NT2/D1 (cell line): ENCODE results near the gene HSF4.

Source experiments
- DNase-seq: peaks from one replicate; pipeline ENCODE4 v3.0.0-alpha.2; 2011; ENCODE audit warnings: low read depth, low spot score
- H3K27me3 ChIP-seq: 2 replicates; pipeline ENCODE4 v1.6.0; 2011; ENCODE audit warnings: mild to moderate bottlenecking; ENCODE audit not compliant: insufficient read length, insufficient read depth
- H3K36me3 ChIP-seq: 2 replicates; pipeline ENCODE4 v1.6.1; 2011; ENCODE audit warnings: mild to moderate bottlenecking, low read length, mixed read lengths; ENCODE audit not compliant: insufficient read depth, insufficient read length
- H3K4me1 ChIP-seq: 2 replicates; pipeline ENCODE4 v1.5.1; 2011; ENCODE audit not compliant: insufficient read depth, insufficient read length
- H3K4me3 ChIP-seq: 2 replicates; pipeline ENCODE4 v1.5.1; 2011; ENCODE audit warnings: low read depth; ENCODE audit not compliant: insufficient read length
- H3K9ac ChIP-seq: 2 replicates; pipeline ENCODE4 v1.6.0; 2011; ENCODE audit warnings: low read depth; ENCODE audit not compliant: insufficient read length
- H3K9me3 ChIP-seq: 2 replicates; pipeline ENCODE4 v1.5.1; 2011; ENCODE audit warnings: mild to moderate bottlenecking, low read length; ENCODE audit not compliant: insufficient read depth
- SUZ12 ChIP-seq: IDR thresholded peaks from 2 replicates; pipeline ENCODE4 v1.6.1; 2011; ENCODE audit not compliant: insufficient read length, insufficient read depth; ENCODE audit errors: extremely low read depth
- YY1 ChIP-seq: IDR thresholded peaks from 2 replicates; pipeline ENCODE4 v1.6.1; 2011; ENCODE audit not compliant: insufficient read length, insufficient read depth
- ZNF274 ChIP-seq: IDR thresholded peaks from 2 replicates; pipeline ENCODE4 v1.6.1; 2011; ENCODE audit warnings: mild to moderate bottlenecking, low read depth, low read length

Gene HSF4

DNA sequence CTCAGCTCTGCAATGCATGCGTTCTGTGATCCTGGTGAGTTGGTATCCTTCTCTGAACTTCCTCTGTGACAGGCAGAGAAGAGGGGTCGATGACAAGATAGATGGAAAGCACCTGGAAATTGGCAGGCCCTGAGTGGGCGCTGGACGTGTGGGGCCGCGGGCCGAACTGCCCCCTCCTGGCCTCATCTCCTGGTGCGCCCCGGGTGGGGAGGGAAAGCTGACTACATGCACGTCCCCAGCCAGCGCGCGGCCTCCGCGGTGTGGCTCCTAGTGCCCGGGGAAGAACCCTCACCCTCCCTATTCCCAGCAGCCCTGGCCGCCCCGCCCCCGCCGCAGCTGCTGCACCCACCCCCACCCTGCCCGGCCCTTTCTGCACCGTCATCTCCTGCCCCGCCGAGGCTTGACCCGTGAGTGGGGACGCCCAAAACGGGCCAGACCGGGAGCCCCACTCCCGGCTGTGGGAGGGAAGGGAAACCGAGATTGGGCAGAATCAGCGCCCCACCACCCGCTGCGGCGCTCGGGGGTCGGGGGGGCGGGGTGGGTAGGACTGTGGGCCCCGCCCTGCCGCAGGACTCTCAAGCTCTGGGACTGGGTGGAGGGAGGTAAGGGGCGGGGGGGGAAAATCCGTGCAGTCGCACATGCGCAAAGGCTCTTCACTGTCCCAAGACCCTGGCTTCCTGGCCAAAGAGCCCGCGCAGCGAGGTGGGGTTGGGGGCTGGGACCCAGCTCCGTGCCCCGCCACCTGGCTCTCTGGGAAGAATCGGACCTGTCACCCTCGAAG is 5.8 kb downstream of the HSF4 start, which contains the start of gene NOL3:
NOL3 (plus strand) TSS at position 371 of the 781 bp plus-strand sequence.
- H3K9me3 ChIP-seq: no peaks in the 10 kb centered on the region
- no peak for DNase-seq
- H3K4me1 ChIP-seq: peaks cover 13% of the 10 kb centered on the region
- no peak for TF ChIP-seq SUZ12
- no peak for TF ChIP-seq YY1
- TF ChIP-seq ZNF274: no peak
- peaks cover 81% of the 10 kb centered on the region for H3K27me3 ChIP-seq
- peak within 1 kb of the TSS; percentile 75 for H3K4me3 ChIP-seq
- peaks cover 3% of the 10 kb centered on the region for H3K36me3 ChIP-seq
- H3K9ac ChIP-seq: peak within 1 kb of the TSS; percentile 79

DNA sequence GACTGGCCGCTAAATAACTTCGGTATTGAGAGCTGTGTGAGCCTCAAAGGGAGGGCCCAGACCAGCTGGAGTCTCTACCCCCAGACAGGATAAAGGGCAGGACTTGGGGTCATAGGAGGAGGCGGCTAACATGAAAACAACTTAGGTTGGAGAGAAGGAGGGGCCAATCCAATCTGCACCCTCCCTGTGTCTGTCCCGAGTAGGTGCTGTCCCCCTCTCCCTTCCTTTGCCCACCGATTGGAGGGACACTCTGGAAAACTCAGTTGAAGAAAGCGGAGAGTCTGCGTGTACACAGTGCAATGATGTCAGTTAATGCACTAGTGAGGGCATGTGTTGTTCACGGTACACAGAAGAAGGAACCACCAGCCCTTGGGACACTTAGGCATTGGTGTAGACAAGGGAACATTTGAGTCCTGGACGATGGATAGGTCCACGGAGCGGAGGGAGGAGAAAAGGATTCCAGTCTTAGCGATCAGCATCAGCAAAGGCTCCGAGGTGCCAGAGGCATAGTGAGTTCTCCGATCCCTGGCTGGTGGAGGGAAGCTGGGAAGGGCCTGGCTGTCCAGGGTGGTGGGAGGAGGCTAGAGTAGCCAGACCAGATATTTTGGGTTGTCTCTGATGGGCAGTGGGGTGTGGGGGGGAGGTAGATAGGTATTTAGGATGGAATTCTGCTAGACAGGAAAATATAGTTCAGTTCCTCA is 6.6 kb downstream of the HSF4 start:
- Histone ChIP-seq H3K9me3 (no peaks in the 10 kb centered on the region), H3K9ac (peak overlapping the region; percentile 77), H3K4me3 (peak overlapping the region; percentile 75), H3K4me1 (peaks cover 13% of the 10 kb centered on the region), H3K27me3 (peaks cover 81% of the 10 kb centered on the region), H3K36me3 (peaks cover 7% of the 10 kb centered on the region)
- TF ChIP-seq YY1 (no peak), ZNF274 (no peak), SUZ12 (no peak)
- DNase-seq: no peak

DNA sequence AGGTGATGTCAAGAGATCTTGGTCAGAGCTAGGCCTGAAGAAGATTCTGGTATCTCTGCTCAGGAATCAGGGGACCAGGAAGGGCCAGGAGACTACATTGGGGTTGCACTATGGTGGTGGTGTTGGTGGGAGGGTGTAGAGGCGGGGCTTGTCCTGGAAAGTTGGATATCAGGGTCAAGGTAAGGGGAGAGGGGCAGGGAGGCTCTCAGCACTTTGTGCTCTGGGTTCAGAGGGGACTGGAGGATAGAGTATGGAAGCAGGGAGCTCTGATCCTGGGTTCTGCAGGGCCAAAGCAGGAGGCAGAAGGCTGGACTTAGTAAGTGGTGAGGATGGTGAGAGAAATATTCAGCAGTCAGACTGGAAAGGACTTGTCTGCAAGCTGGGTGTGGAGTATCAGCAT is 8.8 kb downstream of the HSF4 start:
- Histone ChIP-seq H3K36me3 (peaks cover 21% of the 10 kb centered on the region), H3K9me3 (no peaks in the 10 kb centered on the region), H3K27me3 (peaks cover 80% of the 10 kb centered on the region), H3K4me3 (peak overlapping the region; percentile 34), H3K9ac (peak overlapping the region; percentile 66), H3K4me1 (peaks cover 24% of the 10 kb centered on the region)
- TF ChIP-seq ZNF274: no peak
- TF ChIP-seq YY1: no peak
- TF ChIP-seq SUZ12: no peak
- DNase-seq: no peak

DNA sequence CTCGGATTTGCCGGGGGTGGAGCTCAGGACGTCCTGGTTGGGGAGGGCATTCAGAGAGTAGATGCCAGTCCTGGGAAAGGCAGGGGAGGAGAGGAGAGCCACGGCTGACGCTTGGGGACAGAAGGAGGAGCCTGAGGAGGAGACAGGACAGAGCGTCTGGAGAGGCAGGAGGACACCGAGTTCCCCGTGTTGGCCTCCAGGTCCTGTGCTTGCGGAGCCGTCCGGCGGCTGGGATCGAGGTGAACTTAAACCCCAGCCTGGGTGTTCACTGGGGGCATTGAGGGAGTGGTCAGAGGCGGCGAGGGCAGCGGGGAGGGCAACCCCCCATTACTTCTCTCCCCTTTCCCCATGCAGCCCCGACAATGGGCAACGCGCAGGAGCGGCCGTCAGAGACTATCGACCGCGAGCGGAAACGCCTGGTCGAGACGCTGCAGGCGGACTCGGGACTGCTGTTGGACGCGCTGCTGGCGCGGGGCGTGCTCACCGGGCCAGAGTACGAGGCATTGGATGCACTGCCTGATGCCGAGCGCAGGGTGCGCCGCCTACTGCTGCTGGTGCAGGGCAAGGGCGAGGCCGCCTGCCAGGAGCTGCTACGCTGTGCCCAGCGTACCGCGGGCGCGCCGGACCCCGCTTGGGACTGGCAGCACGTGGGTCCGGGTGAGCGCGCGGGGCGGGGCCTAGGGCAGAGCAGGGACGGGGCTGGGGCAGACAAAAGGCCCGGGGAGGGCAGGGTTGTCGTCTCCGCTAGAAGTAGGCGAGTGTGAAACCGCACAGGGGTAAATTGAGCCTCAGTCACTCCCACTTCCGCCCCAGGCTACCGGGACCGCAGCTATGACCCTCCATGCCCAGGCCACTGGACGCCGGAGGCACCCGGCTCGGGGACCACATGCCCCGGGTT is 9.5 kb downstream of the HSF4 start:
- TF ChIP-seq YY1 (no peak), ZNF274 (no peak), SUZ12 (no peak)
- peaks cover 28% of the 10 kb centered on the region for H3K4me1 ChIP-seq
- H3K9me3 ChIP-seq: no peaks in the 10 kb centered on the region
- peak overlapping the region; percentile 34 for H3K4me3 ChIP-seq
- H3K36me3 ChIP-seq: peaks cover 21% of the 10 kb centered on the region
- no peak for DNase-seq
- H3K27me3 ChIP-seq: peaks cover 80% of the 10 kb centered on the region
- H3K9ac ChIP-seq: peak overlapping the region; percentile 66

DNA sequence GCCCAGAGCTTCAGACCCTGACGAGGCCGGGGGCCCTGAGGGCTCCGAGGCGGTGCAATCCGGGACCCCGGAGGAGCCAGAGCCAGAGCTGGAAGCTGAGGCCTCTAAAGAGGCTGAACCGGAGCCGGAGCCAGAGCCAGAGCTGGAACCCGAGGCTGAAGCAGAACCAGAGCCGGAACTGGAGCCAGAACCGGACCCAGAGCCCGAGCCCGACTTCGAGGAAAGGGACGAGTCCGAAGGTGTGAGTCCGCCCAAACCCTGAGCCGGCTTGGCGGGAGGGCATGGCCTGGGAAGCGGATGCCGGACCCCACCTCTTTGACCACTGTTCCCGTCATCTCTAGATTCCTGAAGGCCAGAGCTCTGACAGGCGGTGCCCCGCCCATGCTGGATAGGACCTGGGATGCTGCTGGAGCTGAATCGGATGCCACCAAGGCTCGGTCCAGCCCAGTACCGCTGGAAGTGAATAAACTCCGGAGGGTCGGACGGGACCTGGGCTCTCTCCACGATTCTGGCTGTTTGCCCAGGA is 10.2 kb downstream of the HSF4 start:
- Histone ChIP-seq H3K4me1 (peaks cover 29% of the 10 kb centered on the region), H3K36me3 (peaks cover 26% of the 10 kb centered on the region), H3K4me3 (peak overlapping the region; percentile 34), H3K27me3 (peaks cover 79% of the 10 kb centered on the region), H3K9ac (peak overlapping the region; percentile 66), H3K9me3 (no peaks in the 10 kb centered on the region)
- TF ChIP-seq YY1 (no peak), ZNF274 (no peak), SUZ12 (no peak)
- DNase-seq: no peak

DNA sequence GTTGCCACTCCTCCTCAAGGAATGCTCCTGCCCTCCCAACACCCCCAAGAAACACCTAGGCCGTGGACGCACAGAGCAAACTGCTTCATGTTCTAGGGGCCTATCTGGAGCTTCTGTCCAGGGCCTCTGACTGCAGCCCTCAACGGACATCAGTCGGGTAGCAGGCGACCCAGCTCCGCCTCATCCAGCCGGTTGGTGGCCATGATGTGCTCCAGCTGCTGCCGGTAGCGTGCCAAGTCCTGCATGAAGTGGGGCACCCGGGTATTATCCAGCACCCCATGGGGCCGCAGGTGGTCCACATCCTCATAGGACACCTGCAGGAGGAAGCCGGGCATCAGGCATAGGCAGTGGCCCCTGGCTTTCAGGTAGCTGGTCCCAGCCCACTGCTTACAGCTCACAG is 12.1 kb downstream of the HSF4 start:
- Histone ChIP-seq H3K36me3 (peaks cover 38% of the 10 kb centered on the region), H3K9me3 (no peaks in the 10 kb centered on the region), H3K4me1 (peaks cover 29% of the 10 kb centered on the region), H3K4me3 (no peak overlapping the region), H3K27me3 (peaks cover 75% of the 10 kb centered on the region), H3K9ac (no peak overlapping the region)
- TF ChIP-seq YY1: no peak
- TF ChIP-seq SUZ12: no peak
- TF ChIP-seq ZNF274: no peak
- no peak for DNase-seq
